Activated CD8-positive, alpha-beta memory T cell treated with anti-CD3 and anti-CD28 coated beads, Interleukin-2, amount 50 U/mL, for 24 hours (primary cell): Measurements from ENCODE around the gene ZSWIM3.
"Not testable (repeated sequence)": the region's sequence is repeated elsewhere in the genome, so short reads cannot be mapped to it uniquely, and the experiment has no call there.

ENCODE experiments used
- DNase-seq: peaks from one replicate; pipeline ENCODE4 v3.0.0-alpha.2; 2020; ENCODE audit errors: extremely low read depth

Gene ZSWIM3

GRCh38 chr20:45857114-45857881 lies at the start of gene ZSWIM3, which contains the start of gene ACOT8:
ZSWIM3 (plus strand) TSS chr20:45857614; CDS start chr20:45857826, 212 bp downstream.
ACOT8 (minus strand) TSS chr20:45857392; CDS start chr20:45857315, 77 bp downstream.
- DNase-seq: peak; percentile 87

- no peak for DNase-seq
Measured at GRCh38 chr20:45810191-45810970, 47.0 kb upstream of the ZSWIM3 start.

GRCh38 chr20:45812157-45813005 lies 45.0 kb upstream of the ZSWIM3 start, which contains the start of gene UBE2C:
UBE2C (plus strand) TSS chr20:45812644; CDS start chr20:45812696, 52 bp downstream.
- peak; percentile 93 for DNase-seq

- no peak for DNase-seq
Measured at GRCh38 chr20:45813006-45813340, 44.4 kb upstream of the ZSWIM3 start.

GRCh38 chr20:45813489-45813888 lies 43.9 kb upstream of the ZSWIM3 start:
- DNase-seq: no peak

- DNase-seq: no peak
Measured at GRCh38 chr20:45814314-45814713, 43.1 kb upstream of the ZSWIM3 start.

- DNase-seq: no peak
Measured at GRCh38 chr20:45816951-45817350, 40.5 kb upstream of the ZSWIM3 start.

- DNase-seq: no peak
Measured at GRCh38 chr20:45817376-45818194, 39.8 kb upstream of the ZSWIM3 start.

GRCh38 chr20:45818239-45818638 lies 39.2 kb upstream of the ZSWIM3 start:
- DNase-seq: no peak

GRCh38 chr20:45819466-45819865 lies 37.9 kb upstream of the ZSWIM3 start:
- no peak for DNase-seq

- no peak for DNase-seq
Measured at GRCh38 chr20:45821947-45822346, 35.5 kb upstream of the ZSWIM3 start.

- DNase-seq: no peak
Measured at GRCh38 chr20:45822857-45823256, 34.6 kb upstream of the ZSWIM3 start.

GRCh38 chr20:45823949-45824835 lies 33.2 kb upstream of the ZSWIM3 start:
- DNase-seq: no peak

GRCh38 chr20:45826381-45827019 lies 30.9 kb upstream of the ZSWIM3 start:
- no peak for DNase-seq

GRCh38 chr20:45827030-45827652 lies 30.3 kb upstream of the ZSWIM3 start, which contains the start of gene TNNC2:
TNNC2 (minus strand) TSS chr20:45827312; CDS start chr20:45827248, 64 bp downstream.
- no peak for DNase-seq

GRCh38 chr20:45827712-45828111 lies 29.7 kb upstream of the ZSWIM3 start:
- DNase-seq: no peak

GRCh38 chr20:45828589-45828988 lies 28.8 kb upstream of the ZSWIM3 start:
- DNase-seq: no peak

- not testable (repeated sequence) for DNase-seq
Measured at GRCh38 chr20:45829673-45830106, 27.7 kb upstream of the ZSWIM3 start.

GRCh38 chr20:45832619-45833018 lies 24.8 kb upstream of the ZSWIM3 start:
- no peak for DNase-seq
